HepG2 (cell line): ENCODE data around the gene VSIG2. TPM values are rescaled to one million over a fixed set of nuclear protein-coding genes. Genes with fewer than 3 reads are reported as not detected.
A peak's percentile ranks its signal among the peaks of the same experiment; 100 is the strongest.

ENCODE experiments used
- DMTF1 ChIP-seq: sonication (generic); formaldehyde crosslinking; IDR thresholded peaks from 2 replicates; pipeline ENCODE4 v1.4.0; 2020; ENCODE audit warnings: mild to moderate bottlenecking, missing genetic modification reagents
- HOXA3 ChIP-seq: sonication (generic); formaldehyde crosslinking; IDR thresholded peaks from 2 replicates; pipeline ENCODE4 v1.5.0; 2020; ENCODE audit warnings: missing genetic modification reagents
- NFAT5 ChIP-seq: sonication (generic); formaldehyde crosslinking; IDR thresholded peaks from 2 replicates; pipeline ENCODE4 v1.4.0; 2020; ENCODE audit warnings: missing genetic modification reagents
- POLR2G ChIP-seq: fragments of 200-400 bp; formaldehyde crosslinking; IDR thresholded peaks from 2 replicates; pipeline ENCODE4 v1.6.1; 2018; ENCODE audit warnings: mild to moderate bottlenecking, low read depth, low read length, moderate library complexity
- RERE ChIP-seq: IDR thresholded peaks from 2 replicates; pipeline ENCODE4 v1.6.1; 2016; ENCODE audit warnings: low read depth, missing genetic modification reagents, missing compliant biosample characterization
- ZBTB38 ChIP-seq: sonication (generic); formaldehyde crosslinking; IDR thresholded peaks from 2 replicates; pipeline ENCODE4 v1.5.1; 2020; ENCODE audit warnings: mild to moderate bottlenecking, missing genetic modification reagents
- ZNF253 ChIP-seq: sonication (generic); formaldehyde crosslinking; IDR thresholded peaks from 2 replicates; pipeline ENCODE4 v1.8.0; 2022; ENCODE audit warnings: mild to moderate bottlenecking, missing genetic modification reagents, borderline replicate concordance
- ZNF263 ChIP-seq: sonication (generic); formaldehyde crosslinking; IDR thresholded peaks from 2 replicates; pipeline ENCODE4 v1.4.0; 2020; ENCODE audit warnings: missing genetic modification reagents
- ZNF546 ChIP-seq: sonication (generic); formaldehyde crosslinking; conservative IDR thresholded peaks from 2 replicates; pipeline ENCODE4 v1.8.1; 2023; ENCODE audit warnings: mild to moderate bottlenecking, missing genetic modification reagents
- ZNF775 ChIP-seq: sonication (generic); formaldehyde crosslinking; IDR thresholded peaks from 2 replicates; pipeline ENCODE4 v1.4.0; 2020; ENCODE audit warnings: missing genetic modification reagents, mild to moderate bottlenecking, moderate library complexity, borderline replicate concordance
- ZNF891 ChIP-seq: sonication (generic); formaldehyde crosslinking; IDR thresholded peaks from 2 replicates; pipeline ENCODE4 v1.5.0; 2020; ENCODE audit warnings: mild to moderate bottlenecking, missing genetic modification reagents
- polyA plus RNA-seq, 8 experiments: library from polyadenylated mRNA; depleted of rRNA in 3 of 8; stranded (reverse) in 7 of 8; unstranded in 1 of 8; fragments of >200 nt; fragmentation: Illumina TruSeq in 4 of 8; extraction: Trizol in 4 of 8; gene quantifications; 2 replicates each; pipeline versions ENCODE4 v1.2.1 to v1.2.3, GENCODE V29; 2011 to 2016; ENCODE audit warnings: low read depth in 4 of 8, missing spikeins in 1 of 8, mixed read lengths in 1 of 8; ENCODE audit not compliant: insufficient read depth in 1 of 8
- total RNA-seq, 5 experiments: library from RNA; depleted of rRNA; stranded (reverse); fragments of >200 nt; fragmentation: Illumina TruSeq; extraction: Trizol; gene quantifications; 2 replicates each; pipeline ENCODE4 v1.2.3, GENCODE V29; 2016; ENCODE audit warnings: low read depth in 1 of 5
- TF ChIP-seq, protein P1 (sequence below): sonication (generic); formaldehyde crosslinking; IDR thresholded peaks from 2 replicates; pipeline ENCODE4 v1.8.0; 2022; ENCODE audit warnings: mild to moderate bottlenecking, missing genetic modification reagents, moderate library complexity

The VSIG2 gene
- total and polyA plus RNA-seq, 2 of the 13 experiments (the other 11 are each of a cell fraction or from before 2014, with no cell fraction given) = 0.80 to 2.7 TPM

DNA sequence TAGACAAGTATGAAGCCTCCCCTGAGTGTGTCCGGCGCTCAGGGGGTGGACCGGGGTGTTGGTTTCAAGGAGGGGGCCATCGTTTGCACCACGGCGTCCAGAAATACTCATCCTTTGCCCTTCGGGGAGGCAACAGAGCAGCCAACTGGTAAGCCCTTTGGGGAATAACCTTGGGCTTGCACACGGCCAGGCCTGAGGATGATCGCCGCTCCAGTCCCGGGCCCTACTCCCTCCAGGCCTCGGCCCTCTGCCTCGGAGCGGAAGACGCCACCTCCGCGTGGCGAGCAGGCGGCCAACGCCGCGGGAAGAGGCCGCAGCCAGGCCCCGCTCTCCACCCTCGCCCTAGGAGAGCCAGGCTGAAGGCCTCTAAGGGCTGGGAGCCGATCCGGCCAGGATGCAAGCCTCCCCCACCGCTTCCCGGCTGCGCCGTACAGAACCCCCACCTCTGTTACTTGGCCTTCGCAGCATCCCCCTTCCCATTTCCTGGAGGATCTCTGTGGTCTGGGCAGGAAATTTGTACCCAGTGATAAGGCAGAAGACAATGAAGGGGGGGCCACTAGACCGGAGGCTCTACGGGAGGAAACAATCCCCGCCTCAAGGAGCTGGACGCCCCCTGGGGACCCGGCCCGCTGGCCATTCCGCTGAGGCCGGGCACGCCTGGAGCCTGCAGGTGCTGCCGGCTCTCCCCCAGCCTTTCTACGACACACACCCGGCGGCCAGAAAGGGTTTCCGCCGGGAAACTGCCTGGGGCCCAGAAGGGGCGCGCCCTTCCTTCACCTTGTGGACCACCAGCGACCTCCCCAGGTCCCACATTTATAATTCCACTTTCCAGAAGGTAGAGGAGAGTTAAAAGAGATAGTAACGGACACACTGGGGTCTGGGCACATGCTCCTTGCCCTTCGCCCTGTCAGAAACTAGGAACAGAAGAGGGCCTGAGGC, 7.5 kb upstream of the VSIG2 start (continued):
- TF ChIP-seq DMTF1 = no peak
- TF ChIP-seq ZNF253 (CRISPR knock-in tag) = 0 out of 2 replicates have a peak, but pooled peaks have one; percentile 42
- no peak for TF ChIP-seq POLR2G
- no peak for TF ChIP-seq ZNF775 (CRISPR knock-in tag)
- peak; percentile 50; the same call in 1 of the 2 replicates for TF ChIP-seq HOXA3
- TF ChIP-seq ZBTB38 (CRISPR knock-in tag) = peak; percentile 47; the same call in 1 of the 2 replicates
- peak; percentile 74; the same call in 1 of the 2 replicates for TF ChIP-seq ZNF891
- TF ChIP-seq RERE (CRISPR knock-in tag) = no peak
- peak; percentile 87; the same call in 1 of the 2 replicates for TF ChIP-seq NFAT5 (CRISPR knock-in tag)
- TF ChIP-seq, protein P1, sequence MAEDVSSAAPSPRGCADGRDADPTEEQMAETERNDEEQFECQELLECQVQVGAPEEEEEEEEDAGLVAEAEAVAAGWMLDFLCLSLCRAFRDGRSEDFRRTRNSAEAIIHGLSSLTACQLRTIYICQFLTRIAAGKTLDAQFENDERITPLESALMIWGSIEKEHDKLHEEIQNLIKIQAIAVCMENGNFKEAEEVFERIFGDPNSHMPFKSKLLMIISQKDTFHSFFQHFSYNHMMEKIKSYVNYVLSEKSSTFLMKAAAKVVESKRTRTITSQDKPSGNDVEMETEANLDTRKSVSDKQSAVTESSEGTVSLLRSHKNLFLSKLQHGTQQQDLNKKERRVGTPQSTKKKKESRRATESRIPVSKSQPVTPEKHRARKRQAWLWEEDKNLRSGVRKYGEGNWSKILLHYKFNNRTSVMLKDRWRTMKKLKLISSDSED (CRISPR knock-in tag) = 0 out of 2 replicates have a peak, but pooled peaks have one; percentile 28
- TF ChIP-seq ZNF546 (CRISPR knock-in tag) = 0 out of 2 replicates have a peak, but pooled peaks have one; percentile 41
- 0 out of 2 replicates have a peak, but pooled peaks have one; percentile 43 for TF ChIP-seq ZNF263 (CRISPR knock-in tag)
